ENCODE results near the gene DMRT2.

- TF ChIP-seq, protein P1, sequence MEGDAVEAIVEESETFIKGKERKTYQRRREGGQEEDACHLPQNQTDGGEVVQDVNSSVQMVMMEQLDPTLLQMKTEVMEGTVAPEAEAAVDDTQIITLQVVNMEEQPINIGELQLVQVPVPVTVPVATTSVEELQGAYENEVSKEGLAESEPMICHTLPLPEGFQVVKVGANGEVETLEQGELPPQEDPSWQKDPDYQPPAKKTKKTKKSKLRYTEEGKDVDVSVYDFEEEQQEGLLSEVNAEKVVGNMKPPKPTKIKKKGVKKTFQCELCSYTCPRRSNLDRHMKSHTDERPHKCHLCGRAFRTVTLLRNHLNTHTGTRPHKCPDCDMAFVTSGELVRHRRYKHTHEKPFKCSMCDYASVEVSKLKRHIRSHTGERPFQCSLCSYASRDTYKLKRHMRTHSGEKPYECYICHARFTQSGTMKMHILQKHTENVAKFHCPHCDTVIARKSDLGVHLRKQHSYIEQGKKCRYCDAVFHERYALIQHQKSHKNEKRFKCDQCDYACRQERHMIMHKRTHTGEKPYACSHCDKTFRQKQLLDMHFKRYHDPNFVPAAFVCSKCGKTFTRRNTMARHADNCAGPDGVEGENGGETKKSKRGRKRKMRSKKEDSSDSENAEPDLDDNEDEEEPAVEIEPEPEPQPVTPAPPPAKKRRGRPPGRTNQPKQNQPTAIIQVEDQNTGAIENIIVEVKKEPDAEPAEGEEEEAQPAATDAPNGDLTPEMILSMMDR (conservative IDR thresholded peaks at IDR 0.05; ENCODE audit: low read length): no peak
- no peak for TF ChIP-seq EZH2phosphoT487 (IDR thresholded peaks at IDR 0.05; ENCODE audit: borderline replicate concordance)
These were observed 15.0 kb downstream of the DMRT2 start for GRCh38 chr9:1065130-1065529.
